Stimulated activated CD8-positive, alpha-beta memory T cell treated with anti-CD3 and anti-CD28 coated beads, Interleukin-4, amount 100 ng/mL, for 4 hours (primary cell): ENCODE results near the gene VWC2.

Experiments used
- DNase-seq, 2 donors: peaks; one replicate each; pipeline ENCODE4 v3.0.0-alpha.2; 2020; ENCODE audit warnings: low read depth in 2 of 2, low spot score in 1 of 2

VWC2 gene

DNA sequence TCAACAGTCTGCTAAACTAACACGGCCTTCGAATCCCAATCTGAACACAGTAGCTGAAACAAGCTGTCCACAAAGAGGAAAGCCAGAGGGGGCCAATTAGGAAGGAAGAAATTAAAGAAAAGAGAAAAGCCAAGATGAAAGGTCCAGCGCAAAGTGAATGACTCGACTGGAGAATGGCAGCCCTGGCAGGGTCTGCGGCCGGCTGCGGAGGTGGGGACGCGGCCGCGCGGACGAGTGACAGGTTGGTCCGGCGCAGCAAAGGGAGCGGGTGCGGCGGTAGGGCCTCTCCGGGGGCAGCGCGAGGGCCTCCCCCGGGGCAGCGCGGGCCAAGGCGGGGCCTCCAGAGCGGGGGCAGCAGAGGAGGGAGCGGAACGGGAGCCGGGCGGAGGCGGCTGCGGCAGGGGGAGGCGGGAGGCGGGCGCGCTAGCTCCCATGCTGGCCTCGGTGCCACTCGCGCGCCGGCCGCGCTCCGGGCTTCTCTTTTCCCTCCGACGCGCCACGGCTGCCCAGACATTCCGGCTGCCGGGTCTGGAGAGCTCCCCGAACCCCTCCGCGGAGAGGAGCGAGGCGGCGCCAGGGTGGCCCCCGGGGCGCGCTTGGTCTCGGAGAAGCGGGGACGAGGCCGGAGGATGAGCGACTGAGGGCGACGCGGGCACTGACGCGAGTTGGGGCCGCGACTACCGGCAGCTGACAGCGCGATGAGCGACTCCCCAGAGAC lies at the start of gene VWC2:
Gene VWC2, plus strand, starts transcription at position 421 of the 718 bp plus-strand sequence. CDS start 1,798 bp downstream, outside the sequence.
- DNase-seq = no peak

DNA sequence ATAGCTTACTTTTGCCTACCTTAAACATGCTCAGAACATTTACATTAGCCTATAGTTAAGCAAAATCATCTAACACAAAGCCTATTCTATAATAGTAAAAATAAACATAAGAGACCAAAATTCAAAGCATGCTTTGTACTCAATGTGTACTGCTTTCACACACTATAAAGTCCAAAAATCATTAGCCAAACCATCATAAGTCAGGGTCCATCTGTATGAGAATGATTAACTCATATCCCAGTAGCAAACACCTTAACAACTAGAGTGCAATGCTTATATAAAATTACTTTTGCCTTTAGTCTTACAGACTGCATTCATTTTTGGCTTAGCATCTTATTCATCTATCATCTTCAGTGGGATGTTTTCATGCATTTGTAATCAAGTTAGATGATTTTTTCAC lies 49.4 kb upstream of the VWC2 start:
- DNase-seq = no peak

DNA sequence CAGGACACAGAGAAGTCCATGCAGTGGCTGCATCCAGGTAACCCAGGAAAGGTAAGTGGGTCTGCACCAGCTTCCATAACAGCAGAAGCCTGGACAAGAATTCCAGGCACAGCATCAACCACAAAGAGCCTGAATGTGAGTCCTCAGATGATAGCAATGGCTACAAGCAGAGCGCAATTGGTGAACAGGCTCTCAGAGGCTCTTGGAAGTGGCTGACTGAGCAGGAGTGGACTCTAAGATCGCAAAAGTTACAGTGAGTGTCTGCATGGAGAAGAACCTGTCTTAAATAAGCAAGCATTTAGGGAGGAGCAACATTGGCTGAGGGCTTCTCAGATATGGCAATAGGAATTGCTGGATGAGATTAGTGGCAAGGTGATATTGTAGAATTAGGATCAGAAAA lies 41.6 kb upstream of the VWC2 start:
- no peak for DNase-seq

DNA sequence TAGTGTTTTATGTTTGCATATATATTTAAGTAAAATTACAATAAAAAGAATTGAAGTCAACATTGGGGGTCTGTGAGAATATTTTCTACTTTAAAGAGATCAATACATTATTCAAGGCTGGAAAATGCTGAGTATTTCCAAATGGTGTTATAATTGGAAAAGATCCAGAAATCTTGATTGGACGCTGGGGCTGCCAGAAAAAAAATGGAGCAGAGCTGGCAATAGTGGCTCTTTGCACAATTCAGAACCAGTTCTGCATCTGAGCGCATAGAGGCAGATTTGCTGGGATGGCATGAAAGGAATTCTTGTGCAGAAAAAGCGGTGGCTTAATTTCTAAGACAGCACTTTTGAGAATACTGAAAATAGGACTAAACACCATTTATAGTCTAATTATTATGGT lies 10.8 kb upstream of the VWC2 start:
- no peak for DNase-seq

DNA sequence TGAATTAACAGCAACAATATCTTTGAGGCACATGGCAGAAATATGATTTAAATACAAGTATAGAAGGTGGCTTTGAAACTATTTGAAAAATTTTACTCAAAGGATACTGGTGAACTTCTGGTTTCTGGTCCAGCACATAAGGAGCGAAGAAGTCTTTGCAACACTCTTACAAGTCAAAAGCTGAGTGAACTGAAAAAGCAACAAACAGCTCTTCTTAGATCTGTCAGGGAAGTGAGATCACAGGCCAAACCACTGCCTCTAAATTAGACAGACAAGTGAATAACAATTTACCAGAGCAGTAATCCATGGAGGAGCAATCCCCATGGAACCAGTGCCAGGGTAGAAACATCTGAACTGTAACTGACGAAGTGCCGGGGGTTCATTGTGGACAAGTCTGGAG lies 9.6 kb upstream of the VWC2 start:
- DNase-seq = no peak

DNA sequence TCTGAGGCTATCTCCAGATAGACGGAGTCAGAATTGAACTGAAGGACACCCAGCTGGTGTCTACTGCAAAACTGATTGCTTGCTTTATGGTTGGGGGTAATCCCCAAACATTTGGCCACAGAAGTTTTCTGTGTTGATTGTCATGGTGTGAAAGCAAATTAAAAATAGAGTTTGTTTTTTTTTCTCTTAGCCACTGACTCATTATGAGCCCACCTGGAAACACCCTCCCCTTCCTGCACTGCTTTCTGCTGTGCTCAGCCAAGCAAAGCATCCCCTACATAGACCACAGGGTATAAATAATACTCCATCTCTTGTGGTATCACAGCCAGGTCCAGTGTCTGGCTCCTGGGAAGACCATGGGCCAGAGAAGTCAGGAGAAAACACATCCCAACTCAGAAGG lies 6.5 kb upstream of the VWC2 start:
- no peak for DNase-seq

DNA sequence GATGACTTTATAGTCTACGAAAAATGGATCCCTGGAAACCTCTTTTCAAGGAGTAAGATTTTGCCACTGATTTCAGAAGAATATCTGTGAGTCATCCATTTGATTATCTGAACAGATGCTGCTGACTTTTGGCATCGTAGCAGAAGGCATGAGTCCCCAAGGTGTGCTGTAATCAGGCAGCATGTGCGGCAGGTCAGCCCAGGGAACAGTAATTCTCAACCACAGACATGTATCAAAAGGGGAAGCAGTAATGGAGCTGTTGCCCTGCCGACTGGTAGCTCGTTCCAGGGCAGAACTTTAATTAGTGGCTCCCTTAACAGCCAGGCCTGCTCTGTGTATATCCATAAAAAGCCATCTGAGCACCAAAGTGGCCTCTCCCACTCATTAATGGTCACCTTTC lies 5.7 kb upstream of the VWC2 start:
- DNase-seq = no peak

DNA sequence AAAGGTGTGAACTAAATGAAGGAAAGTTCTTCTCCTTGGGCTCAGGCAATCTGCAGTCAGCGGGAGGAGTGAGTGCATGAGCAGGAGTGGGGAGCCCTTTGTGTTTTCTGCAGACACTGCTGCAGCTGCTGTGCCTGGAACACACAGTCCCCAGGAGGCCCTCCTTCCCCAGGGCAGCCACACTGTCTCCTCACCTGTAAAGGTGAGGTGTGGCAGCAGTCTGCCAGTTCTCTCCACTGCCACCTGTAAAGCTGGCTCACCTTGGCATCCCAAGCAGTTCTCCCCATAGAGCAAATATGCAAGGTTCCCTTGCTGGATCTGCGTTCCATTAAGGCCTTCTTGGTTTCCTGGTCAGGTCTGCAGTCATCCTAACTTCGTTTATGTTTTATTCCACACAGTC lies 5.2 kb upstream of the VWC2 start:
- DNase-seq = no peak

DNA sequence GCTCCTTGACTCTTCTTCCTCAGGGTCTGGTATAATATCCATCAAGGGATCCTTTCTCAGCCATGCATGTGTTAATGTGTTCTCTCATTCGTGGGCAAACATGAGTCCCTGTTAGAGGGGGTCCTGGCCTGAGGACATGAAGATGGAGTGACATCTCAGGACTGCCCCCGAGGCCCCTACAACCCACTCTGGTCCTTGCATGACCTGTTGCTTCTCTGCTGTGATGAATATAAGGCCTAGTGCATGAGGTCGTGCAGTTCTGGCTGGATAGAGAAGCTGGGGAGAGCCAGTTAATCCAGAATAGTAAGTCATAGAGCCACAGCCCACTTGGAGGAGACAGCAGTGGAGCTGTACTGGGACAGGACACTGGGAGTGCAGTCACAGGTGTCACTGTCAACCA lies 4.6 kb upstream of the VWC2 start:
- DNase-seq = no peak

DNA sequence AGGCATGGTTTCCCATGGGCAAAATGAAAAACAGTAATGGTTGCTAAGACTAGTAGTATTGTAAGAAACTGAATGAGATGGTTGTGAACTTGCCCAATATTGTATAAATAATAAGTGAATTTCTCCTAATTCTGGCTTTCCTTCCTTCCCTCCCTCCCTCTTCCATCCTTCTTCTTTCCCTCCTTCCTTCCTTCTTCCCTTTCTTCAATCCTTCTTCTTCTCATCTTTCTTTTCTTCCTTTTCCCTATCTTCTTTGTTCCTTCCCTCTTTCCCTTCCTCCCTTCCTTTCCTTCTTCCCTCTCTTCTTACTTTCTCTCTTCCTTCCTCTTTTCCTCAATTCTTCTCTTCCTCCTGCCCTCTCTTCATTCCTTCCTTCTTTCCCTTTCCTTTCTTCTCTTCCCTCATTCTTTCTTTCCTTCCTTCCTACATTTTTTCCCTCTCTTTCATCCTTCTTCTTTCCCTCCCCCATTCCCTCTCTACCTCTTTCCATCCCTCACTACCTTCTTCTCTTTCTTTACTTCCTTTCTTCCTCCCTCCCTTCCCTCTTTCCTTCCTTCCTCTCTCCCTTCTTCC lies 4.1 kb upstream of the VWC2 start:
- no peak for DNase-seq

DNA sequence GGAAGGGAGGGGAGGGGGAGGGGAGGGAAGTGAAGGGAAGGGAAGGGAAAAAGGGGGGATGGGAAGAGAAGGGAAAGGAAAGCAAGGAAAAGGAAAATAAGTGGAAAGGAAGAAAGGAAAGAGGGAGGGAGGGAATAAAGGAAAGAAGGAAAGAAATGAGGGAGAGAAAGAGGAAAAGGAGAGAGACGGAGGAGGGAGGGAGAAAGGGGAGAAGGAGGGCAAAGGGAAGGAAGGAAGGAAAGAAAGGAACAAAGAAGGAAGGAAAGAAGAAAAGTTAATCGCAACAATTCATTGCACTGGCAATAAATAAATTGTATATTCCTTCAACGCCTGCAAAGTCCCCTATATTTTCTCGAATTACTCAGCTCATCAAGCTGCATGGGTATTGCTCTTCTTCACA lies 2.6 kb upstream of the VWC2 start:
- no peak for DNase-seq

DNA sequence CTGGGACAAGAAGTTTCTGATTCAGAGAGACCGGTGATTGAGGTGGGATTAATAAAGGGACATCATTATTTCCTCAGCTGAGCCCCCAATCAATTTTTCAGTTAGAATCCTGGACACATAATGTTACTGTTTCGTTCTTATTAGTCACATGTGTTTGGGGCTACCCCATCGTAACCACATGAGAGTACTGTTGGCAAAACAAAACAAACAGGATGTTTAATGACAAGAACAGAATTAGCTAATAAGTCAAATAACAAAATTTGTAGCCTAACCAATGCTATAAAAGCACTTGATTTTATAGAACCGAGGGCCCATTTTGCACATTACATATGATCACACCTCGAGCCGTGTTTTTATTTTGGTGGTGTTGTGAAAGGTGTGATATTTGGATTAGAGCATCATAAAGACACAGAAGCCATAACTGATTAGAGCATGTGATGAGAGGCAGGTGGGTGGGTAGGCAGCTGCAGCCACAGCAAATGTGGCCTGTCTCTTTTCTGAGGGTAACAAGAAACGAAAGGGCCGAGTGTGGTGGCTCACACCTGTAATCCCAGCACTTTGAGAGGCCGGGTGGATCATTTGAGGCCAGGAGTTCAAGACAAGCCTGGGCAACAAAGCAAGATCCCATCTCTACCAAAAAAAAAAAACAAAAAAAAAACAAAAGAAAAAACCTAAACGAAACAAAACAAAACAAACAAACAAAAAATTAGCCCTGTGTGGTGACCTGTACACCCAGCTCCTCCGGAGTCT lies 1.8 kb upstream of the VWC2 start:
- no peak for DNase-seq

DNA sequence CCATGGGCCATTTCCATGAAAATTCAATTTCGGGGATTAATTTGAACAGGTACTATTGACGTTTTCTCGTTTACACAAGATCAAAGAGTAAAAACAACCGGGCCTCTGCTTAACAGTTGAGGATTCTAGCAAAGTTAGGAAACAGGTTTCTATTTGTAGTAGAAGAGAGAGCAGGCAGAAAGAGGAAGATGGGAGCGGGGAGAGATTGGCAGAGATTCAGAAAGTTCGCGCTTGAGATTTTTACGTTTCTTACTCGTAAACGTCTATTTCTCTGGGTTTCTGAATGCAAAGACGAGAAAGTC lies 571 bp upstream of the VWC2 start:
- DNase-seq = no peak

DNA sequence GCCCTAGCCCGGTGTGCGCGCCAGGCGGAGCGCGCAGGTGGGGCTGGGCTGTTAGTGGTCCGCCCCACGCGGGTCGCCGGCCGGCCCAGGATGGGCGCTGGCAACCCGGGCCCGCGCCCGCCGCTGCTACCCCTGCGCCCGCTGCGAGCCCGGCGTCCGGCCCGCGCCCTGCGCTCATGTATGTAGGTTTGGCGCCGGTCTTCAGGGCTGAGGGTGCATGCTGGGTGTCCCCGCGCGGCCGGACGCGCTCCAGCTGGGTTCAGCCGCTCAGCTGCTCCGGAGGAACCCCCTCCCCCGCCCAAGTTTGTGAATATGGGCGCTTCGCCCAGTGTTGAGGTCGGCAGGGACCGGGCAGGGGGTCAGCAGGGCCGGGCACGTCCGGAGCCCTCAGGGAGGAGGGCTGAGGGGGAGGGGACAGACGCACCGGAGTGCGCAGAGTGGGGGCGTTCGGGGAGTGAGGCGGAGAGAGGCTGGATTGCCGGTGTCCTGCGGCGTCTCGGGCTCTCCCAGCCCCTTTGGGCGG lies 559 bp downstream of the VWC2 start:
- DNase-seq = no peak

DNA sequence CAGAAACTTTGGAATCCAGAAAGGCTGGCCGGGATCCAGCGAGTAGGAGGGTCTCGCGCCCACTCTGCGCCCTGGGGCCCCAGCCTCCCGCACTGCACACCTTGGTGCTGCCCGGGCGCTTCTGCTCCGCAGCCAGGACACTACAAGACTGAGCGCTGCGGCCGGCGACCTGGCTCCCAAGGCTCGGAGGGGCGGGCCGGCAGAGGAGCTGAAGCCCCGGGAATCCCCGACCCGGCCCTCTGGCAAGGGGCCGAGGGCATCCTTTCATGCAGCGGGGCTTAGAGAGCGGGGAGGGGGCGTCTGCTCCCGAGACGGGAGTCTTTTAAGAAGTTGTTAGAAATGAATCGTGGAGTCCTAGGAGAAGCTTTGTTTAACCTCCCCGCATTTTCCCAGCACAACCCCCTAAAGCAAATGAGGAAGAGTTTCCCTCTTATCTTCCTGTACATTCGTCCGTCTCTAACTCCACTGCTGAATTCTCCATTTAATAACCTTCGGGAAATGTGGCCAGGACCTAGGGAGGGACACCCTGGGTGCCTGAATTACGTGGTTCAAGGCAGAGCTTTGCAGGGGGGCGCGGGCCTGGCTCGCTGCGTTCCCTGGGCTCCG lies 1.1 kb downstream of the VWC2 start:
- no peak for DNase-seq

DNA sequence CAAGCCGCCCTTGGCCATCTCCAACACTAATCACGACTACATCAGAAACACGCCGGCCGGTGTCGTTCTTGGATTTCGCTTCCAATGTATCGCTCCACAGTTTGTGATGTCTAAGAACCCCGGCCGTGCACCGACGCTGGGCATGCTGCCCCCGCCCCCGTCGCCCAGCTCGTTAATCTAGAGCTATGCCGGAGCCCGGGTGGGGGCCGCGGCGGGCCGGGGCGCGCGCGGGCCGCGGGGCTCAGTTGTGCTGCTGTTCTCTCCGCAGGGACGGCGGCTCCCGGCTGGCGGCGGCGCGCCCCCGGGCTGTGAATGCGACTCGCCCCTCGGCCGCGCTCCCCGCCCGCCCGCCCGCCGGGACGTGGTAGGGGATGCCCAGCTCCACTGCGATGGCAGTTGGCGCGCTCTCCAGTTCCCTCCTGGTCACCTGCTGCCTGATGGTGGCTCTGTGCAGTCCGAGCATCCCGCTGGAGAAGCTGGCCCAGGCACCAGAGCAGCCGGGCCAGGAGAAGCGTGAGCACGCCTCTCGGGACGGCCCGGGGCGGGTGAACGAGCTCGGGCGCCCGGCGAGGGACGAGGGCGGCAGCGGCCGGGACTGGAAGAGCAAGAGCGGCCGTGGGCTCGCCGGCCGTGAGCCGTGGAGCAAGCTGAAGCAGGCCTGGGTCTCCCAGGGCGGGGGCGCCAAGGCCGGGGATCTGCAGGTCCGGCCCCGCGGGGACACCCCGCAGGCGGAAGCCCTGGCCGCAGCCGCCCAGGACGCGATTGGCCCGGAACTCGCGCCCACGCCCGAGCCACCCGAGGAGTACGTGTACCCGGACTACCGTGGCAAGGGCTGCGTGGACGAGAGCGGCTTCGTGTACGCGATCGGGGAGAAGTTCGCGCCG lies 1.9 kb downstream of the VWC2 start:
- DNase-seq = no peak

DNA sequence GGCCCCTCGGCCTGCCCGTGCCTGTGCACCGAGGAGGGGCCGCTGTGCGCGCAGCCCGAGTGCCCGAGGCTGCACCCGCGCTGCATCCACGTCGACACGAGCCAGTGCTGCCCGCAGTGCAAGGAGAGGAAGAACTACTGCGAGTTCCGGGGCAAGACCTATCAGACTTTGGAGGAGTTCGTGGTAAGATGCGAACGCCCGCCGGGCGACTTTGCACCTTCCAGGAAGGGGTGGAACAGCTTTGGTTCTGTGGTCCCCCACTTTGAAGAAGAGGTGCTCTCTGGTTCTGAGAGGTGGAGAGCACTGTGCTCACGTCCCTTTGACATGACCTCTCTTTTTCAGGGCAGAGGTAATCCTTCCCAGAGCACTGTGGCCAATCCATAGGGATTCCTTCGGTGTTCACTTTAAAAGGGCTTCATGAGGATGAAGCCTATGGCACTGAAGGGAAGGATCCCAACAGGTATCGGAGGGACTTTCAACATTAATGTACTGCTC lies 2.6 kb downstream of the VWC2 start:
- DNase-seq = no peak

DNA sequence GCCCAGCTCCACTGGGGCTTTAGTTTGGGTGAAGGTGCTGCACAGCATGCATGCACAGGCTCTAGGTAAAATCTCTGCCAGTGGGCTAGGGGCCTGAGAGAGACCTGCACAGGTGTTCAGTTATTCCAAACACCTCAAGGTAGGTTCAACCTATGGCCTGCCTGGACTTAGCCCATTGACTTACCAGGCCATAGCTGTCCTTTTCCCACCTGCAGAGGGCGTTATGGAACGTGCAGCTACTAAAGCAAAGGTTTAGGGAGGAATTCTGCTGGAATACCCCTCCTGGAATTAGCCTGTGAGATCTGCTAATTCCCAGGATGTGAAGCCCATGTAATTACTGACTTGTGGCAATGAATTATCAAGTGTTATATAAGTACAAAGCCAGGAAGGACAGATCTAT lies 3.6 kb downstream of the VWC2 start:
- DNase-seq = no peak

DNA sequence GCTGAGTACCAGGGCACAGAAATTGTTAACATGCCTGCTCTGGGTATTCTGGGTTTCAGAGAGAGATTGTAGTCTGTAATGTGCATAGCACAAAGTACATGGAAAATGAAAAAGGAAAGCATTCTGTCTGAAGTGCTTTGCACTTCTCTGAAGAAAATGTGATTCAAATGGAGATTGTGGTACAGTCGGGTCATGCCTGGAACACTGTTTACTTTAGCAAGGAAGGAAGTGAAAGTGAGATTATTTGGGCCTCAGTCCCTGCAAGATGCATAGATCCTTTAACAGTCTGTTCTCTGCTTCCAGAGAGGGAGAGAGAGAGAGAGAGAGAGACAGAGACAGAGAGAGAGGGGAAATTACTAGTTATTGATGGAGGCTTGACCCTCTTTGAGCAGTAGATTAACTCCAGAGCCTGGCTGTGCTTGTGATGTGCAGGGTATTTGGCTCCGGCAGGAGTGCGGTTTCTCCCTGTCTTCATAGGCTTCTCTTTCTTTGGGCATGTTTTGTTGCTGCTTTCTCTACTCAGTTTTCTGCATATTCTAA lies 5.4 kb downstream of the VWC2 start:
- DNase-seq = no peak

DNA sequence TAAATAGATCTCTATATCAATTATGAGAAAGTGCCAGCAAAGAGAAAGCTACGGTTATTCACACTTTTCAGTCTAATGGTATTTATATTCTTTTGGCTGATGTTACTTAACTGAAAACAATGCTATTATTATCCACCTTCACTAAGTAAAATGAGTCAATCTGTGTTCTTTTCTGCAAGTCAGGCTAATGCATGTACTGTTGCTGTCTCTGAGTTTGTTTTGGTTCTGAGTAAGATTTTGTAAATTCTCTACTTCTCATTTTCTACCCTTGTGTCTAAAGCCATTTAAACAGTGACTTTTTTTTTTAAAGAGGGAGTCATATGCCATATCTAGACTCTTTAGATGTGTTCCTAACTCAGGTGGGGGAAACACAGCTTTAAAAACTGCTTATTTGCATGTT lies 7.5 kb downstream of the VWC2 start:
- DNase-seq = no peak

DNA sequence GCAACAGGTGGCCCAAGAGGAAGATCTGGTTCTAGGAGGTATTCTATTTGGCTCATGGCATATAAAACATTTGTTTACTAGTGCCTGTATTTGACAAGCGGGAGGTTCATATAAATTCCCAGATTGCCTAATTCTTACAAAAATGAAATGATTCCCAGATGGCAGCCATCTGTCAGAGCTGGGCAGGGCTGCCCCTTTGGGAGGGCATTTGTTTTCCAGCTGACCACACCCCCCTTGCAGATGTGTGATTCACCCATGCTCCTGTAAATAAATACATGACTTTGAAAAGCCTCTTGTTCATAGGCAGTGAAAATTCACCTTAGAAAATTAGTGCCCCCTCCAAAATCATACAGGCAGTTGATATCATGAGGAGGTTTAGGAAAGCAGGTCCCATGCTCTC lies 8.6 kb downstream of the VWC2 start:
- DNase-seq = no peak
